Measurements from ENCODE around the gene SBF2. TPM values are rescaled to one million over a fixed set of nuclear protein-coding genes. Genes with fewer than 3 reads are reported as not detected.

Gene SBF2
- polyA plus RNA-seq, 1 donor from 2014 or later: 2.6 TPM

- peaks cover 2% of the 10 kb centered on the region for H3K36me3 Mint-ChIP-seq
- H3K27ac Mint-ChIP-seq: no peak overlapping the region
These were observed 431.0 kb downstream of the SBF2 start for GRCh38 chr11:9862981-9863380.

DNA sequence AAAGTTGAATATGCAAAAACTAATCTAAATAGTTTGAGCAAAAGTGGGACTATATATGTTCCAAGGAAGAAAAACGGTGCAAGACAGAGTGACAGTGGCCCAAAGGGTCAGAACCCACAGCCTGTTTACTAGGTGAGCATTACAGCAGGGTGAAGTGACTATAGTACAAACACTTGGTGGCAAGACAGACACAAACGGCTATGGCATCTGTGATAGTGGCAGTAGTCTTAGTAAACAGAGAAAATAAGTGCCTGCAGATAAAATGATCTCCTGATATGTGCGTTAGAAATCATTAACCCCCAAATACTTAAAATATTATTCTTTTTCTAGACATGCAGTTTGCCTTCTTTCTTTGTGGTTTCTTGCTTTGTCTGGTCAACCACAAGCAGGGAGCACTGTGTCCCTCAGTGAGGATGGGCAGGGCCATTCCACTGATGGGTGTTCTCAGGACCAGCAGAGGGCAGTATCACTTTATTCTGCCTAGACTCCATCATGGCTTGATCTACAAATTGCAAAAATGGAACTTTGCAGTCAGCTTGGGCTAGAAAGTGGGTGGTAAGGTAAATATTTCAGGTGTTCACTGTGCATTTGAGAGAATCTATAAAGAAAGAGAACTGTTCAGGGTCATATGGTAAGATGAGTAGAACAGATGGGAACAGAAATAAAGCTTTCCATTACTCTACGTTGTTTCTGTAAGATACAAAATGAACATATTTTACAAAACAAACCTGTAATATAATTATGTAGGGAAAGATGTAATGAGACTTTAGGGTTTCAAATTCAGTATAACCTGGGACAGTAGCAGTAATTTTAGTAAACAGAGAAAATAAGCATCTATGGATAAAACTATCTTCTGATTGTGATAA is 431.9 kb downstream of the SBF2 start:
- Mint-ChIP-seq H3K4me3 (peak overlapping the region in 1 of 4 donors; percentile 24), H3K27me3 (no peaks in the 10 kb centered on the region), H3K4me1 (peaks cover 14 to 31% (median 21%) of the 10 kb centered on the region in 3 donors), H3K36me3 (peaks cover 2% of the 10 kb centered on the region), H3K9me3 (no peaks in the 10 kb centered on the region), H3K27ac (peak overlapping the region in 1 of 3 donors; percentile 32)

More at GRCh38 chr11:9862981-9863380, 431.0 kb downstream of the SBF2 start:
- Mint-ChIP-seq H3K4me3 (no peak overlapping the region), H3K4me1 (peaks cover 14 to 27% (median 21%) of the 10 kb centered on the region in 3 donors), H3K9me3 (no peaks in the 10 kb centered on the region), H3K27me3 (no peaks in the 10 kb centered on the region)

DNA sequence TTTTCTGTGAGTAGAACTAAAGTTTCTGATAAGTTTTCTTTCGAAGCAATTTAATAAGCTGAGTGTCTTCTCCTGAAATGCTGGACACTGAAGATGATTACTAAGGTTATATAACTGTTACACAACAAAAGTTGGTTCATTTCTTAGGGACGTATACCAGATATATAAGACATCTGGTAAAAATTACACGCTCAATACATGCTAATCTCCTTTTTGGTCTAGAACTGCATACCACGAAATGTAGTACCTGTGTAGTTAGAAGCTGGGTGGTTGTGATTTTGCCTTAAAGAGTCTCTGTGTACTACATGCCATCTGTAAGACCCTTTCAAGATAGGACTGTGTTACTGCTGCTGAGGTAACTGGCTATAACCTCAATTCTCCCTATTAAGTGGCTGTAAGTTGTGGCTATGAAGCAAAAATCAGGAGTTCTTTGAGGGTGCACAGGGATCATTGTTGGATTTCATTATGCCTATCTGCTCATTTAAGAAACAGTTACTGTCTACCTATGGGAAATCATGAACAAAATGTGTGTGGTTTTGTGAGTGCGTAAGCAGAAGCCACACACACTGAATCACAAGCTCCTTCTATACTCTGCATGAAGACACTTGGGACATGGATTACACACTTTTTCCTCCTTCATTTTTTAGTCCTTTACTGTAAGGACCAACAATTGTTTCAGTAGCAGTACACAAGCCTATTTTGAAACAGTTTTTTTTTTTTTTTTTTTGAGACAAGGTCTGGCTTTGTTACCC is 434.3 kb downstream of the SBF2 start:
- H3K27me3 Mint-ChIP-seq: no peaks in the 10 kb centered on the region
- peak overlapping the region in 2 of 4 donors; percentile 30 to 49 for H3K4me3 Mint-ChIP-seq
- peaks cover 2% of the 10 kb centered on the region for H3K36me3 Mint-ChIP-seq
- peak overlapping the region in 2 of 3 donors; percentile 30 to 37 for H3K27ac Mint-ChIP-seq
- peaks cover 14 to 33% (median 21%) of the 10 kb centered on the region in 3 donors for H3K4me1 Mint-ChIP-seq
- H3K9me3 Mint-ChIP-seq: no peaks in the 10 kb centered on the region

DNA sequence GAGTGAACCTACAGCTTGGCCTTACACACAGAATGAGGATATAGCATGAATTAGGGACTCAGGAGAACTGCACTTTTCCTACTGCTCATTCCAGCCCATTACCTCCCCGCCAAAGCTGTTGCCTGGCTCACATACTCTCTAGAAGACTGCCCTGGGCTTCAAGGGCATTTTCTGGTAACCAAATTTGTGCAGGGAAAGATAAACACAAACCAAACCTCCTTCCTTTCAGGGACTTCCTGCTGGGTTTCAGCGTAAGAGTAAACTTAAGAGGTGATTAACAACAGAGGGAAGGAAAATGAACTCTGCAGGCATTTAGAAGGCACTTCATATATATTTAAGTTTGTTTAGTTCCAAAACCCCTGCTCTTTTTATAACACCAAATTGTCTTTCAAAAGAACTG is 435.2 kb downstream of the SBF2 start:
- no peaks in the 10 kb centered on the region for H3K9me3 Mint-ChIP-seq
- H3K4me1 Mint-ChIP-seq: peaks cover 18 to 38% (median 25%) of the 10 kb centered on the region in 3 donors
- peak overlapping the region; percentile 16 to 88 (median 68) for H3K27ac Mint-ChIP-seq
- H3K36me3 Mint-ChIP-seq: peaks cover 2% of the 10 kb centered on the region
- no peaks in the 10 kb centered on the region for H3K27me3 Mint-ChIP-seq
- peak overlapping the region in 3 of 4 donors; percentile 26 to 60 (median 54) for H3K4me3 Mint-ChIP-seq

DNA sequence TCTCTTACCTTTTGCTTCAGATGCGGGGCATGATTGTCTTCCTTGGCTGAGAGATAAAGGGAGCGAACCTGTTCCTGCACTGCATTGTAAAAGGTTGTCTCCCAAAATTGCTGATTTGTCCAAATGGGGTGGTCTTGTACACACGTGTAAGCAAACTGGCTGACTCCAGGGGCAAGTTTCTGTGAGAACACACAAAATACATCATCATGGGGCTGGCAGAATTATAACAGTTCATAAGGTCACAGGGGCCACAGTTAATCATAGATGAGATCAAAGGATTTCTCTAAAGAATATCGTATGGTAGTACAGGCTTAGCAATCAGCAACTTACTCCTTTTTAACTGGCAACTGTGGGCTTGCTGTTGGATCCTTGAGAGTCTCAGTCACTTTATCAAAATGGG is 435.8 kb downstream of the SBF2 start:
- peak overlapping the region; percentile 16 to 68 (median 60) for H3K27ac Mint-ChIP-seq
- H3K9me3 Mint-ChIP-seq: no peaks in the 10 kb centered on the region
- peaks cover 18 to 44% (median 25%) of the 10 kb centered on the region in 3 donors for H3K4me1 Mint-ChIP-seq
- H3K27me3 Mint-ChIP-seq: no peaks in the 10 kb centered on the region
- peak overlapping the region in 2 of 4 donors; percentile 45 to 50 for H3K4me3 Mint-ChIP-seq
- peaks cover 2% of the 10 kb centered on the region for H3K36me3 Mint-ChIP-seq

DNA sequence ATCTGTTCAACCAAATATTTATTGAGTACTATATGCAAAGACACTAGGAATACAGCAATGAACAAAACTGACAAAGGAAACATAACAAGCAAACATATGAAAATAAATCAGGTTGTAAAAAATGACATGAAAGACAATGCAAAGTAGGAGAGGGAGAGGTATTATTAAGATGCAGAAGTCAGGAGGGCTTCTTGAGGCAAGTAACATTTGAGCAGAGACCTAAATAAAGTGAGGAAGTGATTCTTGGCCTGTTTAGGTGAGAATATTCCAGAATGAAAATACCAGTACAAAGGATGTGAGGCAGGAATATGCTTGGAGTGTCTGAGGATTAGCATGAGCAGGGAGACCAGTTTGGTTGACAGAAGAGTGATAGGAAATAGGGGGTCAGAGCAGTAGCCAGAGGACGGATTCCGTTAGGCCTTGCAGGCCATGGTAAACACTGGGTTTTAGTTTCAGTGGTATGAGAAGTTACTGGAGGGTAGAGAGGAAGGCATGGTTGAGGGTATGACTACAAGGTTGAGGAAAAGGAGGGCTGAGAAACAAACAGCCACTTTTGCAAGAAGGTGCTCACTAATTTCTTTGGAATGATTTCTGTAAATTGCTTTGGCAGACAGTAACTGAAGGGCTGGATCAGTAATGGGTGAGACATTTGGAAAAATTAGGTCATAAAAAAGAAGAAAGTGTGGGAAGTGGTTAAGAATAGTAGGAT is 438.3 kb downstream of the SBF2 start:
- no peaks in the 10 kb centered on the region for H3K27me3 Mint-ChIP-seq
- H3K4me3 Mint-ChIP-seq: no peak overlapping the region
- H3K9me3 Mint-ChIP-seq: no peaks in the 10 kb centered on the region
- H3K27ac Mint-ChIP-seq: no peak overlapping the region
- H3K4me1 Mint-ChIP-seq: peaks cover 18 to 36% (median 22%) of the 10 kb centered on the region in 3 donors
- H3K36me3 Mint-ChIP-seq: no peaks in the 10 kb centered on the region

DNA sequence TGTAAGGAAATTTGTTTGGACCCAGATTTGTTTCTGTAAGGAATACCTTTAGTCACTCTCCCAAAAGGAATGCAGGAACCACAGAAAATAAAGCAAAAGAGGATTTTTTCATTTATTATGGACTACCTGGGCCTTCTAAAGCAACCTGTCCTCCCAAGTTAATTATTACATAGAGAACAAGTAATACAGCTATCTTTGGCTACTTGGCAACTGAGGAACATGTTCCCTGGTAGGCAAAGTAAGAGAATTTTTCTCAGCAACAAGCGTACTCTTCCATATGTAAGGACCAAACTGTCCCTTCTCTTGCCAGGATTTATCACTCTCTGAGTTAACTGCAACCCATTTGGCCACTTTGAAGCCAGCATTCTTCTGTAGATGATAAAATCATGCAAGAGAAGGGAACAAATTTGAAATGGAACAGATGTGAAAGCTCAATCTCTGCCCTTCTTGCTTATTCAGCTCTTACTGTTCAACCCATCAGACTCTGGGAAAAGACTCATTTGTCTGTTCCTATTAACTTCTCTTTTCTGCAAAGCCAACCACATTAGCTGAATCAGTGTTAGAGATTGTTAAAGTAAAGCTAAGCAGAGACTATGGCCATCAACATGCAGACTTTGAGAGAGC is 440.0 kb downstream of the SBF2 start:
- Mint-ChIP-seq H3K36me3 (peaks cover 1% of the 10 kb centered on the region), H3K9me3 (no peaks in the 10 kb centered on the region), H3K4me1 (peaks cover 13 to 30% (median 13%) of the 10 kb centered on the region in 3 donors), H3K27ac (peak overlapping the region; percentile 12 to 32 (median 31)), H3K27me3 (no peaks in the 10 kb centered on the region), H3K4me3 (peak overlapping the region in 1 of 4 donors; percentile 1)

GRCh38 chr11:9852465-9852864 is 441.6 kb downstream of the SBF2 start:
- peaks cover 4 to 18% (median 5%) of the 10 kb centered on the region in 3 donors for H3K4me1 Mint-ChIP-seq
- no peaks in the 10 kb centered on the region for H3K27me3 Mint-ChIP-seq
- peaks cover 1% of the 10 kb centered on the region for H3K36me3 Mint-ChIP-seq
- no peaks in the 10 kb centered on the region for H3K9me3 Mint-ChIP-seq
- H3K4me3 Mint-ChIP-seq: peak overlapping the region in 1 of 4 donors; percentile 15
- peak overlapping the region in 1 of 3 donors; percentile 46 for H3K27ac Mint-ChIP-seq

DNA sequence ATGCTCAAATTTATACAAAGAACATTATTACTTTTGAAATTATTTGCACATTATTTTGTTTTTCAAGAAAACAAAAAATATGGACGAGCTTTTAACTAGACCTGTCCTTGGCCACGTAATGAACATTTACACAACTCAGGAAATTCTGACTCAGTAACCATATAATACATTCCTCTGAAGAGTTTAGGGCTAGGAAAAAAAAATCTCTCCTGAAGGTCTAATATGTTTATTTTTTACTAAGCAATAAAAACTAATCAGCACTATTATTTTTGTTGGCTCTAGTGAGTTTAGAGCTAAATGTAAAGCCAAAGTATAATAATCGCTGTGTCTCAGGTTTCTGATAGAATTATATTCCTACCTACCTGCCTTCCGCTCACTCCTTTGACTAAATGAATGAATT is 442.7 kb downstream of the SBF2 start:
- Mint-ChIP-seq H3K36me3 (peaks cover 5% of the 10 kb centered on the region), H3K9me3 (no peaks in the 10 kb centered on the region), H3K27ac (no peak overlapping the region), H3K27me3 (no peaks in the 10 kb centered on the region), H3K4me3 (no peak overlapping the region), H3K4me1 (peaks cover 4 to 13% (median 5%) of the 10 kb centered on the region in 3 donors)

DNA sequence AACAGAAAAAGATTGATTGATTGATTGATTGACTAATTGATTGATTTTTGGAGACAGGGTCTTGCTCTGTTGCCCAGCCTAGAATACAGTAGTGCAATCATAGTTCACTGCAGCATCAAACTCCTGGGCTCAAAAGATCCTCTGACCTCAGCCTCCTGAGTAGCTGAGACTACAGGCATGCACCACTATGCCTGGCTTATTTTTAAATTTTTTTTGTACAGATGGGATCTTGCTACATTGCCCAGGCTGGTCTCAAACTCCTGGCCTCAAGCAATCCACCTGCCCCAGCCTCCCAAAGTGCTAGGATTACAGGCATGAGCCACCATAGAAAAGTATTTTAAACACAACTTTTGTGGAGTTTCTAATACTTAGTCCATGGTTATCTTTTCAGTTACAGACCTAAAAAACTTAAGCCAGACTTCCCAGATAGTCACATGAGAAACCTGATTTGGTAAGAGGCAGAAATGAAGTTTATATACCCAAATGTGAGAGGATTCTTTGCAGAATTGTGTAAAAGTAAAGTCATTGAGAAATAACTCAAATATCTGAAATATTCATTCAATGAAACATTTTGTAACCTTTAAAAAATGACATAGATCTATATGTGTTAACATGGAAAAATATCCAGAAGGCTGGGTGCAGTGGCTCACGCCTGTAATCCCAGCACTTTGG is 443.7 kb downstream of the SBF2 start:
- Mint-ChIP-seq H3K9me3 (no peaks in the 10 kb centered on the region), H3K4me1 (peaks cover 4 to 13% (median 5%) of the 10 kb centered on the region in 3 donors), H3K27ac (peak overlapping the region in 1 of 3 donors; percentile 38), H3K4me3 (no peak overlapping the region), H3K36me3 (peaks cover 5% of the 10 kb centered on the region), H3K27me3 (no peaks in the 10 kb centered on the region)

- no peaks in the 10 kb centered on the region for H3K27me3 Mint-ChIP-seq
- H3K4me3 Mint-ChIP-seq: no peak overlapping the region
- H3K4me1 Mint-ChIP-seq: peaks cover 4 to 13% (median 5%) of the 10 kb centered on the region in 3 donors
- peaks cover 7% of the 10 kb centered on the region for H3K36me3 Mint-ChIP-seq
- H3K9me3 Mint-ChIP-seq: no peaks in the 10 kb centered on the region
- H3K27ac Mint-ChIP-seq: no peak overlapping the region
These were observed 444.6 kb downstream of the SBF2 start for GRCh38 chr11:9849389-9849788.

GRCh38 chr11:9847636-9848035 is 446.4 kb downstream of the SBF2 start:
- Mint-ChIP-seq H3K4me1 (peaks cover 0 to 3% (median 0%) of the 10 kb centered on the region in 3 donors), H3K4me3 (no peak overlapping the region), H3K27ac (no peak overlapping the region), H3K36me3 (peaks cover 7% of the 10 kb centered on the region), H3K27me3 (no peaks in the 10 kb centered on the region), H3K9me3 (no peaks in the 10 kb centered on the region)

DNA sequence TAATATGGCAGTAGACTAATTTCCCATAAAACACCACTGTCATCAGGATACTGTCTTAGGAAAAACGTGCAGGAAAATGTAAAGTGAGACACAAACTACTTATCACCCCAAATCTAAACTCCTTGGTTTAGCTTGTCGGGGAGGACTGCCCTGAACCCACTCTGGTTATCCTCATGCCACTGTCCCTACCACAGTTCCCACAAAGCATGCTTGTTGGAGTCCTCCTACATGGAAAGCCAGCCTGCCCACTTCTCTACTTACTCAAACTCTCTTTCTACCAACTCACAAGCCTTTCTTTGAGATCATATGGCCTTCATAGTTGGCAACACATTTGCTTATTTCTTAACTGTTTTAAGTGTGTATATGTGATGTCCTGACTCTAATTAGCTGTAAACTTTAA is 451.1 kb downstream of the SBF2 start:
- no peaks in the 10 kb centered on the region for H3K27me3 Mint-ChIP-seq
- peaks cover 4 to 13% (median 10%) of the 10 kb centered on the region in 3 donors for H3K4me1 Mint-ChIP-seq
- peaks cover 7% of the 10 kb centered on the region for H3K36me3 Mint-ChIP-seq
- no peak overlapping the region for H3K4me3 Mint-ChIP-seq
- no peaks in the 10 kb centered on the region for H3K9me3 Mint-ChIP-seq
- H3K27ac Mint-ChIP-seq: peak overlapping the region in 1 of 3 donors; percentile 65

All from IgD-negative memory B cell (primary cell).